ENCODE results near the gene FEN1. TPM values are rescaled to one million over a fixed set of nuclear protein-coding genes. Genes with fewer than 3 reads are reported as not detected.
A peak's percentile ranks its signal among the peaks of the same experiment; 100 is the strongest.

FEN1 gene
- polyA plus RNA-seq, 4 donors: 19.4 to 39.7 (median 37.9) TPM

DNA sequence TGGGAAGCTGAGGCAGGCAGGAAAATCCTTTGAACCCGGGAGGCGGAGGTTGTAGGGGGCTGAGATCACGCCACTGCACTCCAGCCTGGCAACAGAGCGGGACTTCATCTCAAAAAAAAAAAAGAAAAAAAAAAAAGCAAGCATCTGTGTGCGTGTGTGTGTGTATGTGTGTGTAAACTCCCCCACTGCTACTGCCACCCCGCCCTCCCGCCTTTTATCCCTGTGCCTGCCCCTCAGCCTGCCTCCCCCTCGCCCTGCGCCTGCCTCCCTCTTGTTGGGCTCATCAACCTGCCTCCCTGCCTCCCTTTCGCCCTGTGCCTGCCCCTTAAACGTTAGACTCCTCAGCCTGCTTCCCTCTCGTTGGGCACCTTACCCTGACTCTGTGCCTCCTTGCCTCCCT is 18.3 kb upstream of the FEN1 start:
- DNase-seq (ENCODE audit: low read depth in 4 of 4, low spot score in 3 of 4): no peak

DNA sequence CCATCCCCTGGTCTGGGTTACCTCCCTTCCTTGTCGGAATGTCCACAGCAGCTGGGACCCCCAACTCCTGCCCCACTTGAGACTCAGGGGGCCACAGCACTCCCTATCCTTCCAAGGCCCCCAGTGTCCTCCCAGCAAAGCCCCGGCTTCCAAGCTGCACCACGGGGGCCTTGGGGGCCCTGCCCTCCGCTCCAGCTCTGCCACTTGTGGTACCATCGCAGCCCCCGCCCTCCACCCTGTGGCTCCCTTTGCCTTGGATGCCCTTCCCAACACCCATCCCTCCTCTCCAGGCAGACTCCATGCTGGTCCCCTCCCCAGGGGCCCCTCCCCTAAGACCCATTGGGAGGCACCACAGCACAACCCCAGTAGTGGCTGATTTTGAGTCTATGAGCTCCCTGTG is 17.6 kb upstream of the FEN1 start:
- no peak for DNase-seq (ENCODE audit: low read depth in 4 of 4, low spot score in 3 of 4)

DNA sequence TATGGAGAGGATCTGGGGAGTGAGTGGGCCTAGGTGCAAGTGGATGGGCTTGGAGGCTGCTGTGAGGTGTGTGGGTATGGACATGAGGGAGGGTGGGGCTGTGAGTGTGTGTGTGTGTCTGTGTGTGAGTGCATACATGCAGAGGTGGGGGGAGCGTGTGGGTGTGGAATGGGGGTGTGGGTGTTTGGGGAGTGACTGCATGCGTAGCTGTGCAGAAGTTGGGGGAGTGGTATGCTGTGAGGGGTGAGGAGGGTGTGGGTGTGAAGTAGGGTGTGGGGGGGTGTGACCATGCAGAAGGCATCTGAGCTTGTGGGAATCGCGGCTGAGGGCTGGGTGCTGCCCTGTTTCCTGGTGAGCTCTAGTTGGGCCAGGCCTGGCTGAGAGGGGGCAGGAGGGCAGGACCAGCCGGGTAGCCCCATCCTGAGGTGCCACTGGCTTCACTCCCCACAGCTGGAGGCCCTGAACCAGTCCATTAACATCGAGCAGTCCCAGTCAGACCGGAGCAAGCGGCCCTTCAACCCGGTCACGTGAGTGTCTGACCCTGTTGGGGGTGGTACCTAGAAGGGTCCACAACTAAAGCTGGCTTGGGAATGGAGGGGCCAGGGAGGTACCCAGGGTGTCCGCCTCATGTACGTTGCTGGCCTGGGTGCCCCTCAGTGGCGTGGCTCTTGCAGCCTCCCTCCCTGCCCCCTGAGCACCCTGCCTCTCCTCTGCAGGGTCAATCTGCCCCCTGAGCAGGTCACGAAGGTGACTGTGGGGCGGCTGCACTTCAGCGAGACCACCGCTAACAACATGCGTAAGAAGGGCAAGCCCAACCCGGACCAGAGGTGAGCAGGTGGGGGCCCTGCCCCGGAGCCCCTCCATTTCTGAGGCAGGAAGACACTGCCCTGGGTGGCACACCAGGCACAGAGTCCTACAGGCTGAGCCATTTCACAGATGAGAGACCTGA is 16.8 kb upstream of the FEN1 start:
- no peak for DNase-seq (ENCODE audit: low read depth in 4 of 4, low spot score in 3 of 4)

DNA sequence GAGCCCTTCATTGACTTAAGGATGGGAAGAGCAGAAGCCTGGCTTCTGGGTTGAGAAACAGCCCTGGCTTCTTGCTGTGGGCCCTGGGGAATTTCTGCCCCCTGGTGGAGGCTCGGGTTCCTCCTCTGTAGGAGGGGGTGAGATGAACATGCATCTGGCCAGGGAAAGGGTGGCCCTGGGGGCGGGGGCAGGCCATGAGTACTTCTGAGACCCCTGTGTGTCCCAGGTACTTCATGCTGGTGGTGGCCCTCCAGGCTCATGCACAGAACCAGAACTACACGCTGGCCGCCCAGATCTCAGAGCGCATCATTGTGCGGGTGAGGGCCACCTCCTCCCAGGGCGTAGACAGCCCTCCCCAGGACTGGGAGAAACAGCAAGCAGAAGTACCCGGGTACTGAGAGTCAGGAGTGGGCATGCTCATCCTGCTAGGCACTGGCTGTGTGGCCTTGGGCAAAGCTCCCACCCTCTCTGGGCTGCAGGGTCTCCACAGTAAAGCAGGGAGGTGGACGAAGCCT is 16.1 kb upstream of the FEN1 start:
- DNase-seq (ENCODE audit: low read depth in 4 of 4, low spot score in 3 of 4): no peak

DNA sequence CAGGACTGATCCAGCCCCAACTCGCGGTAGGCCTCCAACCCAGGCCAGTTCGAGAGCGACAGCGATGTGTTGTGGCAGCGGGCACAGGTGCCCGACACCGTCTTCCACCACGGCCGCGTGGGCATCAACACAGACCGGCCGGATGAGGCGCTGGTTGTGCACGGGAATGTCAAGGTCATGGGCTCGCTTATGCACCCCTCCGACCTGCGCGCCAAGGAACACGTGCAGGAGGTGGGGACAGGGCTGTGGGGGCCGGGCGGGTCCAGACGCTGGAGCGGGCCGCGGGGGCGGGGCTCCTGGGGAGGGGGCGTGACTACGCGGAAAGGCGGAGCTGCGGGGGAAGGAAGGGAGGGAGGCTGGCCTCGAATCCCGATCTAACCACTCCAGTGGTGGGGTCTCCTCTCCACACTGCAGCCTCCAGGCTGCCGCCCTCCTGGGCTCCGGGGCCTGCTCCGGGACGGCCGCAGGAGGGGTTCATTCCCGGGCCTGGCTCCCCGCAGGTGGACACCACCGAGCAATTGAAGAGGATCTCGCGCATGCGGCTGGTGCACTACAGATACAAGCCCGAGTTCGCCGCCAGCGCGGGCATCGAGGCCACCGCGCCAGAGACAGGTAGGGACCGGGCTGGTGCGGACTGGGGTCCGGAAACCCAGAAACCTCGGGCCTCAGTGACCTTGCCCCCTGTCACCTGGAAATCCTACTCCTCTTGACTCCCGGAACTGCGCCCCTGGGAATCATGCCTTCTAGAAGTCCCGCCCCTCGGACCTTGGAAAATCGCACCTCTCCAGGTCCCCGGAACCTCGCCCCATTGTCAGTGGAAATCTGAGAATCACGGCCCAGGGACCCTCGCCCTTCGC is 15.2 kb upstream of the FEN1 start:
- no peak for DNase-seq (ENCODE audit: low read depth in 4 of 4, low spot score in 3 of 4)

DNA sequence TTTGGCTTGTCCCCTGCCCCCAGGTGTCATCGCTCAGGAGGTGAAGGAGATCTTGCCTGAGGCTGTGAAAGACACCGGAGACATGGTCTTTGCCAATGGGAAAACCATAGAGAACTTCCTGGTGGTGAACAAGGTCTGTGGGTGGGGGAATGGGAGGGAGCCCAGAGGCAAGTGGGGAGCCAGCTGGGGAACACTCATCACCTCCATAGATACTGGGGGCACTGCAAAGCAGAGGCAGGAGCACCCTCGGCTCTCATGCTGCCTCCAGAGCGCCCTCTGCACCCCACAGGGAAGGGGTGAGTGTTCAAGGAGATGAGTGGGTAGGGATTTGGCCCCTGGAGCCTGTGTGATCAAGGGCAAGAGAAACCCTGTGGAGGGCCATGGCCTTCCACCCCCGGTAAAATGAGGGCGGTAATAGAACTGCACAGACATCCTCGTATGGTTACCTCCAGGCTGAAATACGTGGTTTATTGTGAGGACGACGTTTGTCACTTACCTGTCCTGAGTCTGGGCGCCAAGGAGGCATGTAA is 14.3 kb upstream of the FEN1 start:
- DNase-seq (ENCODE audit: low read depth in 4 of 4, low spot score in 3 of 4): no peak

DNA sequence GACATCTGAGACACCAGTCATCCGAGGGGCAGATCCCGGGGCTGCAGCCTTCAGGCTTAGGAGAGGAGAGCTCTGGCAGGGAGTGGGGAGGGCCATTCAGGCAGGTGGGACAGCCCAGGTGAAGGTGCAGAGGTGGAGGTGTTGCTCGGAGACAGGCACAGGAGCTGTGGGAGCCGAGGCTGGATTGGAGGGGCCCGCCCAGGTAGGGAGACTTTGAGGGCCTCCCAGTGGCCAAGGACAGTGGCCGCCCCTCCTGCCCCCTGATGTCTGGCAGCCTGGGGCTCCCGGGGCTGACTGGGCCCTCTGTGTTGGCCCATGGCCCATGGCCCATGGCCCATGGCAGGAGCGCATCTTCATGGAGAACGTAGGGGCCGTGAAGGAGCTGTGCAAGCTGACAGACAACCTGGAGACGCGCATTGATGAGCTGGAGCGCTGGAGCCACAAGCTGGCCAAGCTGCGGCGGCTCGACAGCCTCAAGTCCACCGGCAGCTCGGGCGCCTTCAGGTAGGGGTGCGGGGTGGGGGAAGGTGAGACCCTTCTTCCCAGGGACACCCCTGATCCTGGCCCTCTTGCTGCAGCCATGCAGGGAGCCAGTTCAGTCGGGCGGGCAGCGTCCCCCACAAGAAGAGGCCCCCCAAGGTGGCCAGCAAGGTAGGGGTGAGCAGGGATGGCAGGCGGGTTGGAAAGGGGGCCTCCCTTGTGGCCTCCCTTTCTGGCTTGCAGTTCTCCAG is 13.6 kb upstream of the FEN1 start:
- DNase-seq (ENCODE audit: low read depth in 4 of 4, low spot score in 3 of 4): no peak

DNA sequence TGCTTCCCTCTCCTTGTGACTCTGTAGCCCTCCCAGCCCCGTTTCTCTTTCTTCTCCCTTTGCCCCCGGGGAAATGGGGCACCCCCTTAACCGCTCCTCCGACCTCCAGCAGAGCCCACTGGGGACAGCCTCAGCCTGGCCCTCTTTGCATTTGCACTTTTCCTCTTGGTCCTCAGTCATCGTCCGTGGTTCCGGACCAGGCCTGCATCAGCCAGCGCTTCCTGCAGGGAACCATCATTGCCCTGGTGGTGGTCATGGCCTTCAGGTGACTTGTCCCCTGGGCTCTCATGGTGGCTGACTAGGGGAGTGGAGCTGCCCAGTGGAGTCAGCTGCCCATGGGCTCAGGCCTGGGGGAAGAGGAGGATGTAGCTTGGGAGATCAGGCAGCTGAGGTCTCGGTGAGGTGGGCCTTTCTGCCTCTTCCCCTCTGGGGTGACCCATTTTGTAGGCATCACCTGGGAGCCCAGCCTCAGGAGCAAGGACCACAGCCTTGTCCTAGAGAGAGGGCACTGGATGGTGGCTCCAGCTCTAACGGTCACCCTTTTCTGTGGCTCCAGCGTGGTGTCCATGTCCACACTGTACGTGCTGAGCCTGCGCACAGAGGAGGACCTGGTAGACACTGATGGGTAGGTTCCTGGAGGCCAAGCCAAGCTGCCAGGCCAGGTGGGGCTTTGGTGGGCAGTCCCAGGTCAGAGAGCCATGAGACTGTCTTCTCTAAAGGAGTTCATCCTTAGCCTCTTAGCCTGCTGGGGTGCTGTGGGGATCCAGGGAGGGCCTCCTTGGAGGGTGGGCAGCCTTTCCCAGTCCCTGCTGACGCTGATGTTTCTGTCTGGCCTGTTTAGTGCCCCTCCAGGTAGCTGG is 12.8 kb upstream of the FEN1 start:
- DNase-seq (ENCODE audit: low read depth in 4 of 4, low spot score in 3 of 4): no peak

DNA sequence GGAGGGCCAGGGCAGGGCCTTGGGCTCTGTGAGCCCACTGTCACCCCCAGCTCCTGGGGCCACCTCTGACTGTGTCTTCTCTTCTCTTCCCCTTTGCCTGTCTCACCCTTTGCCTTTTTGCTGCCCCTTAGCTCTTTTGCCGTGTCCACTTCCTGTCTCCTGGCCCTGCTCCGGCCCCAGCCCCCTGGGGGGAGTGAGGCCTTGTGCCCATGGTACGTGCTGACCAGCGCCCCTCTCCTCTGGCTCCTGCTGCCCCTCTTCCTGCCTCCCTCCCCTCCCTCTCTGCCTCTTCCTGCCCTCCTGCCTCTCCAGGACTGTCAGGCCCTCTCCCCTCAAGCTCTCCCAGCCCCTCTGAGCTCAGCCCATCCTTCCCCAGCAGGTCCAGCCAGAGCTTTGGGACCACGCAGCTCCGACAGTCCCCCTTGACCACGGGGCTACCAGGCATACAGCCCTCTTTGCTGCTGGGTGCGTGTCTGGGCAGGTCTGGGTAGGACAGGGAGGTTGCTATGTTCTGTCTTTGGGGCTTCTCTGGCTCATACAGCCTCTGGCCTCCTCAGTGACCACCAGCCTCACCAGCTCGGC is 12.0 kb upstream of the FEN1 start:
- DNase-seq (ENCODE audit: low read depth in 4 of 4, low spot score in 3 of 4): no peak

DNA sequence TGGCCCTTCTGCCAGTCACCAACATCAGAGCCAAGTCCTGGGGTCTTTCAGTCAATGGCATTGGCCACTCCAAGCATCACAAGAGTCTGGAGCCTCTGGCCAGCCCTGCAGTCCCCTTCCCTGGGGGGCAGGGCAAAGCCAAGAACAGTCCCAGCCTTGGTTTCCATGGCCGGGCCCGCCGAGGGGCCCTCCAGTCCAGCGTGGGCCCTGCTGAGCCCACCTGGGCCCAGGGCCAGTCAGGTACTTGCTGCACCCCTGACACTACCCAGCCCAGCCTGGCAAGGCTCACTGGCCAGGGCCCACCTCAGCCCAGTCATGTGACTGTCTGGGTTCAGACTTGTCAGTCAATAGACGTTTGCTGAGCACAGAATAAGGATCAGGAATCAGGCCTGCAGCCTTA is 11.1 kb upstream of the FEN1 start:
- no peak for DNase-seq (ENCODE audit: low read depth in 4 of 4, low spot score in 3 of 4)

DNA sequence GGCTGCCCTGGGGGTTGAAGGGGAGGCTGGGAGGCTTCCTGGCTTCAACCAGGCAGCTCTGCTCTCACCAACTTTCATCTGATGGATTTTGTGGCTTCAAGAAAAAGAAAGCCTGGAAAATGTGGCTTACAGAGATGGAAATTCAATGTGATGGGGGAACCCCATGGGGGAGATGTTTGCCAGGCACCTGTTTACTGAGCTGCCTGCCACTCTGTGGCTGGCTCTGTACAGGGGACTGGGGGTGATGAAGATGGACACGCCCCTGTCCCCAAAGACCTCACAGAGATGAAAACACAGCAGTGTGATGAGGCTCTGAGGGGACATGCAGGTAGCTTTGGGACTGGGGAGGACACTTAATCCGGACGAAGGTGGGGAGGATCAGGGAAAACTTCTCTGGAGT is 10.4 kb upstream of the FEN1 start:
- no peak for DNase-seq (ENCODE audit: low read depth in 4 of 4, low spot score in 3 of 4)

DNA sequence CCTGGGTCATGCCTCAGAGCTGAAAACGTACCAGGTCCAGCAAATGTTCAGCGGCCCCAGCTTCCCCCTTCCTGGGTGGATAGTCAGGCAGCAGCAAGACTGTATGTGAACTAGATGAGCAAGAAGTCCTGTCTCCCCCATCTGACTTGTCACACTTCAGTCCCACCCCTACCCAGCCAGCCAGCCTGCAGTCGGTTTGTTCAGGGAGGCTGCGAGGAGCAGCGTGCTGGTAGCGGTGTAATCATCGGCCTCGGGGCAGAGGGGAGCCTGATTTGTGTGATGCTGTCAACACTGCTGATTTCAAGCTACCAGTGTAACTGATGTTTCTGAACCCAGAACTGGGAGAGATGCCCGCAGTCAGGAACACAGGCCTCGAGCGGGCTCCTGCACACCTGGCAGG is 9.9 kb upstream of the FEN1 start:
- DNase-seq (ENCODE audit: low read depth in 4 of 4, low spot score in 3 of 4): no peak

DNA sequence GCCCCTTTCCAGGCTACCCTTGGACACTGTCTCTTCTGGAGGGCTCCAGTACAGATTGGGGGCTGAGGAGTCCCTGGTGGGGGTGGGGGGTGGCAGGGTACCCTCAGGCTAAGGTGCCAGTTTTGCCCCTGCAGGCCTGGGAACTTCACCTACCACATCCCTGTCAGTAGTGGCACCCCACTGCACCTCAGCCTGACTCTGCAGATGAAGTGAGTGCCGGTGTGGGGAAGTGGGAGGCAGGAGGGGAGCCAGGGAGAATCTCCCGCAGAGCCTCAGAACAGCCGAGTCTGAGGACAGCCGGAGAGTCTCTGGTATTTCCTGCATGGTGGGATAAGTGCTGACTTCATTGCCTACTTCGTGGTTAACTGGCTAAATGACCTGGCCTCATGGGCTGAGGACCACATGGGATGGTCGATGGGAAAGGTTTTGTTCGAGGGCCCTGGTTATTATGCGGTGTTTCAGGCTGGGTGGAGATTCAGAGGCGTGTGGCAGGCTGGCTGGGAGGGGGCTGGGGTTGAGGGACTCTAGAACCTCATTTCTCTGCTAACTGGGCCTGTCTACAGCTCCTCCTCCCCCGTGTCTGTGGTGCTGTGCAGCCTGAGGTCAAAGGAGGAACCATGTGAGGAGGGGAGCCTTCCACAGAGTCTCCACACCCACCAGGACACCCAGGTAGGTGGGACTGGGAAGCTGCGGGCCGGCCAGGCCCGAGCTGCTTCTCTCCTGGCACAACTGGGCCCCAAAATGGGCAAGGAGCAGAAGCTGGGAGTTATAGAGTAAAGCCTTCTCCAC is 8.8 kb upstream of the FEN1 start:
- DNase-seq (ENCODE audit: low read depth in 4 of 4, low spot score in 3 of 4): no peak

DNA sequence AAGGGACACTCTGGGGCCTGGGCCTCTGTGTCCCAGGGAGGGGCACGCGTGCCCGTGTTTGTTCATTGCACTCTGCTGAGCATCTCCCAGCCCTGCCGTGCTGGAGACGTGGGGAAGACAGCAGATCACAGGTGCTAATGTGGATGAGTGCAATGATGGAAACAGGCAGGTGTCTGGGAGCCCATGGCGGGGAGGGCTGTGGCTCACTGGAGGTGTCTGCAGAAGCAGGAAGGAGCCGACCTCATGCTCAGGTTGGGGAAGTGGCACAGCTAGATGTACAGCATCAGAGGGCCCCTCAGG is 8.3 kb upstream of the FEN1 start:
- no peak for DNase-seq (ENCODE audit: low read depth in 4 of 4, low spot score in 3 of 4)

DNA sequence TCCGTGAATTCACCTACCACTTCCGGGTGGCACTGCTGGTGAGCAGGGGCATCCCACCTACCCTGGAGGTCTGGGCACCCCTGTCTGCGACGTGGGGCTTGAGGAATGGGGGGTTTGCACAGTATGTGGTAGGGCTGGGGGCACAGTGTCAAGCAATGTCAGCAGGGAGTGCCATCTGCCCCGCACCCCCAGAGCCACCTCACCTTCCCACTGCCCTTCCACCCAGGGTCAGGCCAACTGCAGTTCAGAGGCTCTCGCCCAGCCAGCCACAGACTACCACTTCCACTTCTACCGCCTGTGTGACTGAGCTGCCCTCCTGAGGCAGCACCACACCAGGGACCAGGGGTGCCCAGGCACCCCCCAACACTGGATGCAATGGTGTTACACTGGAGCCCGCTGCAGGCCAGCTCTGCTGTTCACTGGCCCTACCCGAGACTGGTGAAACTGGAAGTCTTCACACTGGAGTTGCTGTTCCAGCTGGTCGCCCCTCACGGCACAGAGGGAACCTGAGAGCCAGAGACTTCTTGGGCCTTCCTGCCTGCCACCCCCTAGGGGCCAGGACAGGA is 6.8 kb upstream of the FEN1 start:
- DNase-seq (ENCODE audit: low read depth in 4 of 4, low spot score in 3 of 4): no peak

DNA sequence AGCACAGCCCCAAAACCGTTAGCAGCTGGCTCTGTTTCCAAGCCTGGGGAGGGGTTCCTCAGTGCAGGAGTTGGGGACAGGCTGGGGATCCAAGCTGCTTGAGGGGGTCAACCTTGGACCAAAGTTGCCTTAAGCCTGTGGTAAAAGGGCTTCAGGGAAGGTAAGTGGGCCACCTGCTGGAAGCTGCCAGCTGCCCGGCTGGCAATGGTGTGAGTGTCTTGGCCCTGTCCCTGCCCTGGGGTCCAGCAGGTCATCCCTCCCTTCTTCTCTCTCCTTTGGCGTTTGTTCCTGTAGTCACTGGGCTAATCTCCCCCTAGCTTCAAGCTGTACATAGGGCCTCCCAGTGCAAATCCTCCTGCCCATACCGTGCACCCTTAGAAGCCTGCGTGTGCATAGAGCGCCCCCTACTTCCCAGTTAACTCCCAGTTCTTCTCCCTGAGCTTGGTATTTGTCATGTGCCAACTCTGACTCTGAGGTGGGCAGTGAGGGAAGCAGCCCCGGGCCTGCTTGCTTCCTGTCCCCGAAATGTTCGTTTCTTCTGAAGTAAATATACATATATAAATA is 4.7 kb upstream of the FEN1 start:
- DNase-seq (ENCODE audit: low read depth in 4 of 4, low spot score in 3 of 4): no peak

DNA sequence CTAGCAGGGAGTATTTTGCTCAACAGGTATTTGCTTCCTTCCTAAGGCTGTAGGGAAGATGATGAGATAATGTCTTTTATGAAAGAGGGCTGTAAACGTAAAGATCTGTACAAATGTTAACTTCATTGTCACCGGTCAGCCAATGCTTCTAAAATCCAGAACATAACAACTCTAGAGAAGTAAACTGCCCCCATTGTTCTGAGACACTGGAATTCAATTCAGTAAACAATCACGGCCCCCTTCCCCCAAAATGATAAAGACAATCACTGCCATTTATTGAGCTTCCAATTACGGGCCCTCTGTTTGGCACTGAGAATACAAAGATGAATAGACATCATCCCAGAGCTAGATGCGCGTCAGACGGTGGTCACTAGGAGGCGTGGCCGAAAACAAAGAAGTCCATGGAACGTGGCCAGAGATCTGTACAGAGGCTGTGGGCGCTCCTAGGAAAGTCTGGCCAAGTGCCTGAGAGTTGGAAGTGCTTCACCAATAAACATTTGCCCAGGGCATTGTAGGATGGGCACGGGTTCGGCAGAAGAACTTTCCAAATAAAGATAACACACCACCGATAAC is 888 bp upstream of the FEN1 start:
- peak in 1 of 4 donors; percentile 65 for DNase-seq (ENCODE audit: low read depth in 4 of 4, low spot score in 3 of 4)

Data from left renal pelvis (tissue), 4 donors.